Trophoblast cell (in vitro differentiated cells and primary cell): Measurements from ENCODE around the gene ANKRD42.

Experiments
- DNase-seq, 2 donors: peaks; one replicate each; pipeline ENCODE4 v3.0.0-alpha.2; 2016
- H2AFZ ChIP-seq: 2 replicates; pipeline ENCODE4 v1.6.1; 2013; ENCODE audit warnings: low read length, moderate library complexity, mild to moderate bottlenecking; ENCODE audit not compliant: insufficient read depth, poor library complexity
- H2AK5ac ChIP-seq: 2 replicates; pipeline ENCODE4 v1.6.1; 2013; ENCODE audit warnings: mild to moderate bottlenecking, low read length
- H2BK120ac ChIP-seq: 2 replicates; pipeline ENCODE4 v1.6.1; 2013; ENCODE audit warnings: low read length, mild to moderate bottlenecking, moderate library complexity; ENCODE audit not compliant: insufficient read depth, poor library complexity
- H2BK12ac ChIP-seq: 2 replicates; pipeline ENCODE4 v1.6.1; 2013; ENCODE audit warnings: mild to moderate bottlenecking, low read length, moderate library complexity
- H2BK5ac ChIP-seq: 2 replicates; pipeline ENCODE4 v1.6.1; 2013; ENCODE audit warnings: low read length, low read depth, moderate library complexity, mild to moderate bottlenecking; ENCODE audit not compliant: poor library complexity
- H3K14ac ChIP-seq: 2 replicates; pipeline ENCODE4 v1.6.1; 2013; ENCODE audit warnings: mild to moderate bottlenecking, low read length
- H3K18ac ChIP-seq: 2 replicates; pipeline ENCODE4 v1.6.1; 2013; ENCODE audit warnings: mild to moderate bottlenecking, low read length
- H3K23ac ChIP-seq: 2 replicates; pipeline ENCODE4 v1.6.1; 2013; ENCODE audit warnings: low read length
- H3K27ac ChIP-seq: 2 replicates; pipeline ENCODE4 v1.5.1; 2013; ENCODE audit warnings: low read depth, mild to moderate bottlenecking, inconsistent platforms, low read length, moderate library complexity
- H3K27me3 ChIP-seq: 2 replicates; pipeline ENCODE4 v1.6.1; 2013; ENCODE audit warnings: inconsistent platforms, mild to moderate bottlenecking, low read length, moderate library complexity; ENCODE audit not compliant: insufficient read depth
- H3K36me3 ChIP-seq, 2 experiments: 1 replicate in 1 of 2; 2 replicates in 1 of 2; pipeline ENCODE4 v1.6.1; 2013; ENCODE audit warnings: low read length in 2 of 2, mild to moderate bottlenecking in 2 of 2, moderate library complexity in 1 of 2; ENCODE audit not compliant: insufficient read depth in 2 of 2, control insufficient read depth in 1 of 2
- H3K4ac ChIP-seq: 2 replicates; pipeline ENCODE4 v1.6.1; 2013; ENCODE audit warnings: low read depth, mild to moderate bottlenecking, low read length, moderate library complexity
- H3K4me1 ChIP-seq, 2 experiments: 1 replicate in 1 of 2; 2 replicates in 1 of 2; pipeline ENCODE4 v1.6.1; 2013; ENCODE audit warnings: low read length in 2 of 2, mild to moderate bottlenecking in 2 of 2, moderate library complexity in 1 of 2; ENCODE audit not compliant: insufficient read depth in 2 of 2, control insufficient read depth in 1 of 2
- H3K4me2 ChIP-seq: 2 replicates; pipeline ENCODE4 v1.6.1; 2013; ENCODE audit warnings: inconsistent platforms, mild to moderate bottlenecking, low read length, moderate library complexity
- H3K4me3 ChIP-seq: 2 replicates; pipeline ENCODE4 v1.5.1; 2013; ENCODE audit warnings: mild to moderate bottlenecking, low read depth, low read length, inconsistent platforms
- H3K79me1 ChIP-seq: one replicate; pipeline ENCODE4 v1.6.1; 2013; ENCODE audit warnings: low read length
- H3K79me2 ChIP-seq: 2 replicates; pipeline ENCODE4 v1.6.1; 2013; ENCODE audit warnings: low read length, mild to moderate bottlenecking; ENCODE audit not compliant: control insufficient read depth, insufficient read depth, poor library complexity
- H3K9ac ChIP-seq: 2 replicates; pipeline ENCODE4 v1.6.1; 2013; ENCODE audit warnings: mild to moderate bottlenecking, low read length
- H3K9me3 ChIP-seq: 2 replicates; pipeline ENCODE4 v1.6.1; 2013; ENCODE audit warnings: low read depth, mild to moderate bottlenecking, control low read depth, inconsistent platforms, low read length; ENCODE audit not compliant: insufficient read depth
- H4K12ac ChIP-seq: 2 replicates; pipeline ENCODE4 v1.6.1; 2013; ENCODE audit warnings: low read depth, mild to moderate bottlenecking, low read length, moderate library complexity
- H4K8ac ChIP-seq: 2 replicates; pipeline ENCODE4 v1.6.1; 2013; ENCODE audit warnings: low read depth, mild to moderate bottlenecking, low read length, moderate library complexity
- H4K91ac ChIP-seq: one replicate; pipeline ENCODE4 v1.6.1; 2013; ENCODE audit warnings: low read depth, mild to moderate bottlenecking, low read length, moderate library complexity
- WGBS: extraction: QIAGEN DNeasy Blood & Tissue Kit; methylation state at CpG from one replicate; pipeline ENCODE4 v1.1.7; 2013; ENCODE audit warnings: missing lambda C conversion rate; ENCODE audit not compliant: insufficient read length, insufficient coverage; ENCODE audit errors: extremely low coverage; 5-methylcytosine and 5-hydroxymethylcytosine counted together

Gene ANKRD42

DNA sequence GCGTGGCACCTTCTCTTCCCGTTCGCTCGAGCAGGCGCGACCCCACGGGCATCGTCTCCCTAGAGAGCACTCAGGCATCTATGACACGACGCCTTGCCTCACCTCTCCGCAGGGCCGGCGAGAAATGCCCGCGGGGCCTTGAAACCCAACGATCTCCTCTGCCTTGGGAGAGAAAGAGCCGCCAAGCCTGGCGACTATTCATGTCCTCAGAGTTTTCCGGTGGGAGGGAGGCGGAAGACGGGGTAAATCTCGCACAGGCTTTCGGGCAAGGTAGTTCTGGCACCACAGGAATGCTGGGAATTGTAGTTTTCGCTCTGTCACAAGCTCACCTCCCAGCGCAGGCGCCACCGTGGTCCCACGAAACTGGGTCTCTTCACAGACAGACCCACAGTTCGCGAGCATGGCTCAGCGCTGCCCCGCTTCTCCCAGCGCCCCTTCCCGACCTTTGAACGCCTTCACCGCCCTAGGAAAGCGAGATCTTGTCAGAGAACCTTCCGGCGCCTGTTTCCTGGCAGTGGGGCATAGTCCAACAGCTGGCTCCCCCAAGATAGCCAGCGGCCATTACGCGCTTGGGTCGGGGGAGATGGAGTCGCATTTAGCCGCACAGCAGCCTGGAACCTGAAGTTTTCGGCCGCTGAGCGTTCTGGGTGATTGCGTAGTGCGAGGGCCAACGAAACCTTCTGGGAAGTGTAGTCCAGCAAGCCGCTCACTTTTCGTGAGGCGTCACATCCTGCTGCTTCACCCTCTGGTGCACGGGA, 92.4 kb downstream of the ANKRD42 start, which contains the start of gene CCDC90B:
CCDC90B (minus strand) TSS at position 597 of the 758 bp plus-strand sequence; CDS start at position 202, 395 bp downstream.
- no peaks in the 10 kb centered on the region for H3K9me3 ChIP-seq
- H3K23ac ChIP-seq, result no peak within 1 kb of the TSS
- peak within 1 kb of the TSS; percentile 96 for H4K8ac ChIP-seq
- H3K27ac ChIP-seq, result peak within 1 kb of the TSS; percentile 82
- H3K79me1 ChIP-seq, result peaks cover 9% of the 10 kb centered on the region
- H3K27me3 ChIP-seq, result no peaks in the 10 kb centered on the region
- peak within 1 kb of the TSS; percentile 94 for H3K9ac ChIP-seq
- H2AFZ ChIP-seq, result peak within 1 kb of the TSS; percentile 87
- DNase-seq, result peak; percentile 99
- H3K4ac ChIP-seq, result peak within 1 kb of the TSS; percentile 35
- H3K14ac ChIP-seq, result peak within 1 kb of the TSS; percentile 83
- H4K12ac ChIP-seq, result peak within 1 kb of the TSS; percentile 88
- H3K18ac ChIP-seq, result peak within 1 kb of the TSS; percentile 89
- H3K4me1 ChIP-seq, result peaks cover 0 to 2% of the 10 kb centered on the region in 2 experiments
- H2AK5ac ChIP-seq, result no peak within 1 kb of the TSS
- WGBS, result no CpG with 5 or more reads among the region's 55 CpGs
- H4K91ac ChIP-seq, result peak within 1 kb of the TSS; percentile 92
- H3K4me3 ChIP-seq, result peak within 1 kb of the TSS; percentile 91
- H2BK120ac ChIP-seq, result peak within 1 kb of the TSS; percentile 88
- no peak within 1 kb of the TSS for H2BK12ac ChIP-seq
- no peaks in the 10 kb centered on the region for H3K36me3 ChIP-seq
- H2BK5ac ChIP-seq, result peak within 1 kb of the TSS; percentile 90
- peak within 1 kb of the TSS; percentile 67 for H3K4me2 ChIP-seq
- peaks cover 7% of the 10 kb centered on the region for H3K79me2 ChIP-seq

DNA sequence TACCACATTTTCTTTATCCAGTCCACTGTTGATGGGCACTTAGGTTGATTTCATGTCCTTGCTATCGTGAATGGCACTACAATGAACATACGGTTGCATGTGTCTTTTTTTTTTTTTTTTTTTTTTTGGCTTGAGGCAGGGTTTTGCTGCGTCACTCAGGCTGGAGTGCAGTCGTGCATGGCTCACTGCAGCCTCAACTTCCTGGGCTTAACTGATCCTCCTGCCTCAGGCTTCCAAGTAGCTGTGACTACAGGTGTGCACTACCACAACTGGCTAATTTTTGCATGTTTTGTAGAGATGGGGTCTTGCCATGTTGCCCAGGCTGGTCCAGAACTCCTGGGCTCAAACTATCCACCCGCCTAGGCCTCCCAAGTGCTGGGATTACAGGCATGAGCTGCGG, 94.1 kb downstream of the ANKRD42 start:
- WGBS, result no CpG with 5 or more reads among the region's 6 CpGs
- H2AK5ac ChIP-seq, result no peak overlapping the region
- no peak overlapping the region for H3K18ac ChIP-seq
- H3K4me2 ChIP-seq, result no peak overlapping the region
- no peak overlapping the region for H3K4ac ChIP-seq
- H2BK120ac ChIP-seq, result no peak overlapping the region
- no peak overlapping the region for H3K4me3 ChIP-seq
- no peak overlapping the region for H4K91ac ChIP-seq
- no peak for DNase-seq
- no peak overlapping the region for H3K23ac ChIP-seq
- H3K79me1 ChIP-seq, result peaks cover 9% of the 10 kb centered on the region
- H3K79me2 ChIP-seq, result peaks cover 7% of the 10 kb centered on the region
- H2BK12ac ChIP-seq, result no peak overlapping the region
- no peak overlapping the region for H4K8ac ChIP-seq
- H3K14ac ChIP-seq, result no peak overlapping the region
- H3K4me1 ChIP-seq, result peaks cover 0 to 2% of the 10 kb centered on the region in 2 experiments
- H4K12ac ChIP-seq, result no peak overlapping the region
- no peaks in the 10 kb centered on the region for H3K9me3 ChIP-seq
- no peak overlapping the region for H2AFZ ChIP-seq
- no peaks in the 10 kb centered on the region for H3K36me3 ChIP-seq
- no peak overlapping the region for H3K9ac ChIP-seq
- no peak overlapping the region for H3K27ac ChIP-seq
- no peaks in the 10 kb centered on the region for H3K27me3 ChIP-seq
- H2BK5ac ChIP-seq, result no peak overlapping the region

DNA sequence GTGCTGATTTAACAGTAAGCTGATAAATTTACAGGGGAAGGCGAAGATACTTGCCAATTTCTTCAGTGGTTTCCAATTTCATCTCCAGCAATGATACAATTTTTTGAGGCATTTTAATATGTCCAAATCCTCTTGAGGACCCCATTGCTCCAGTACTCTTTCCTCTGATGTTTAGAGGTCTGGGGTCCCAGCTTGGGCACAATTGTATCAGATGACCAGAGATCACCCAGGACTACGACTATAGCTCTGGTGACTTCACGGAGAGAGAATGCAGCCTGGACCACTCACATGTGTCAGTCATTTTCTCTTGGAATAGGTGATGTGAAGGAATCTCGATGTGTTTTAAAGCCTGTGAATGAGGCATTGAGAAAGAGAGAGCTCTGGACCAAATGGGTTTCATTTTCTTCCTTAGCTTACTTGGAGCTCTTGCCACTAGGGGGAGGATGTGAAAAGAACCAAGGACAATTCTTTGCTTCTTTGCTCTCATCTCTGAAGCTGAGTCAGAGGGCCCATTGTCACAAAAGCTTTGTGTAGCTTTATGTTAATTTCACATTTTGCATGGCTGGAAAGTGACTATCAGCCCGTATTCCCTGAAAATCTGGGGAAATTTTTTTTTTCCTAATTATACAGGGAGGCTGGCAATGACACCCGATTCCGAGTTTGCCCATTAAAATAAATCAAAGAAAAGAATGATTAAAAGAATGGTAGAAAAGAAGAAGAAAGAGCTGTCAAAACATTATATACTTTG, 99.4 kb downstream of the ANKRD42 start:
- no peak overlapping the region for H3K18ac ChIP-seq
- no peak overlapping the region for H2BK12ac ChIP-seq
- no peak overlapping the region for H2BK5ac ChIP-seq
- DNase-seq, result peak; percentile 23 to 80
- H3K27me3 ChIP-seq, result no peaks in the 10 kb centered on the region
- H3K79me1 ChIP-seq, result no peaks in the 10 kb centered on the region
- no peak overlapping the region for H4K91ac ChIP-seq
- H3K79me2 ChIP-seq, result no peaks in the 10 kb centered on the region
- no peak overlapping the region for H2AK5ac ChIP-seq
- no peaks in the 10 kb centered on the region for H3K9me3 ChIP-seq
- H2BK120ac ChIP-seq, result no peak overlapping the region
- H3K4me2 ChIP-seq, result no peak overlapping the region
- no peak overlapping the region for H3K14ac ChIP-seq
- no CpG with 5 or more reads among the region's 7 CpGs for WGBS
- no peak overlapping the region for H2AFZ ChIP-seq
- no peak overlapping the region for H3K23ac ChIP-seq
- no peak overlapping the region for H4K12ac ChIP-seq
- no peaks in the 10 kb centered on the region for H3K4me1 ChIP-seq
- H3K9ac ChIP-seq, result peak overlapping the region; percentile 4
- H3K4ac ChIP-seq, result no peak overlapping the region
- no peak overlapping the region for H3K4me3 ChIP-seq
- H3K36me3 ChIP-seq, result no peaks in the 10 kb centered on the region
- no peak overlapping the region for H3K27ac ChIP-seq
- no peak overlapping the region for H4K8ac ChIP-seq

DNA sequence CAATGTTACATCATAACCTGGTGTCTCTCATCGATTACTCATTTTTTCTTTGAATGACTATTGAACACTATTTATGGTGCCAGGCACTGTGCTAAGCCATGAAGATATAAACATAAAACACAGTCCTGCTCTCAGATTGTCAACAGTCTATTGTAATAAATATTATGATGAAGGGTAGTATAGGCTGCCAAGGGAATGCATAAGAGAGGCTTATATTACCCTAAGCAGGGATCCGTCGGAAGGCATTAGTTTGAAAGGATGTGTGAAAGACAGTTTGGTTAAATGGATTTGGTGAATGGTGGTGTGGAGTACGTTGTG, 99.9 kb downstream of the ANKRD42 start:
- no peaks in the 10 kb centered on the region for H3K36me3 ChIP-seq
- no peak for DNase-seq
- no peaks in the 10 kb centered on the region for H3K4me1 ChIP-seq
- H3K27me3 ChIP-seq, result no peaks in the 10 kb centered on the region
- H3K9ac ChIP-seq, result peak overlapping the region; percentile 15
- H3K23ac ChIP-seq, result no peak overlapping the region
- H2AFZ ChIP-seq, result no peak overlapping the region
- no peaks in the 10 kb centered on the region for H3K79me2 ChIP-seq
- H2BK120ac ChIP-seq, result no peak overlapping the region
- no peak overlapping the region for H2BK5ac ChIP-seq
- no peak overlapping the region for H4K12ac ChIP-seq
- no peak overlapping the region for H3K18ac ChIP-seq
- no peak overlapping the region for H2BK12ac ChIP-seq
- no peaks in the 10 kb centered on the region for H3K79me1 ChIP-seq
- H3K4me2 ChIP-seq, result no peak overlapping the region
- no peak overlapping the region for H3K4me3 ChIP-seq
- no peak overlapping the region for H2AK5ac ChIP-seq
- H3K4ac ChIP-seq, result no peak overlapping the region
- no peak overlapping the region for H3K27ac ChIP-seq
- no peak overlapping the region for H3K14ac ChIP-seq
- 100% methylated on average over 1 of the region's 4 CpGs for WGBS
- no peak overlapping the region for H4K8ac ChIP-seq
- no peaks in the 10 kb centered on the region for H3K9me3 ChIP-seq
- H4K91ac ChIP-seq, result no peak overlapping the region
